Measurements from ENCODE around the gene KIF21A. TPM values are rescaled to one million over a fixed set of nuclear protein-coding genes. Genes with fewer than 3 reads are reported as not detected.

The KIF21A gene
- total RNA-seq, 4 donors from 2014 or later, result 28.4 to 36.4 (median 33.1) TPM

GRCh38 chr12:39393890-39394289, 49.0 kb downstream of the KIF21A start:
- in situ Hi-C loops (cut with MboI; ENCODE audit: low sequenced_read_pairs in 4 of 4) (no loop called here), intact Hi-C loops (cut with DNase I; ENCODE audit: low total_unique reads) (no loop called here)
- no peaks in the 10 kb centered on the region for H3K4me1 ChIP-seq
- no peaks in the 10 kb centered on the region for H3K27me3 ChIP-seq
- DNase-seq, result no peak
- ATAC-seq, result no peak
- no peak overlapping the region for H3K4me3 ChIP-seq
- TF ChIP-seq POLR2A (IDR thresholded peaks at IDR 0.05), result no peak
- TF ChIP-seq CTCF (IDR thresholded peaks at IDR 0.05 in 4 of 5, conservative IDR thresholded peaks at IDR 0.05 in 1 of 5), result no peak
- no peaks in the 10 kb centered on the region for H3K36me3 ChIP-seq
- H3K27ac ChIP-seq, result no peak overlapping the region
- no peaks in the 10 kb centered on the region for H3K9me3 ChIP-seq

DNA sequence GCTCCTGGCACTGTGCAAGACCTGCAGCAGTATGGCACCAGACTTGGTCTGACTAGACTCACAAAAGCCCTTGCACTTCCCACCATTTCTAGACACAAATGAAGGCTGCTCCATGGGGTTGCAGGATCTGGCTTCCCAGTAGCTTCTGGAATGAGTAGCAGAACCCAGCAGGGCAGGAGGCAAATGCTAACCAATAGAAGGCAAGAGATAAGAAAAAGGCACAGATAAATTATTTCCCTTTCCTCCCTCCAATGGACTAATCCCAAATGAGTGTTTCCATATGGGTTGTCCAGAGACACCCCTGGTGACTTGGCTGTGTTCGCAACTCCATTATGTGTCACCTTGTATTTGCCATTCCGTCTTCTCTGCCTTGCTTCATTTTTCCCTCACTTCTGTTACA, 49.7 kb downstream of the KIF21A start:
- H3K9me3 ChIP-seq, result no peaks in the 10 kb centered on the region
- no peak for DNase-seq
- H3K4me1 ChIP-seq, result no peaks in the 10 kb centered on the region
- no peak for ATAC-seq
- no peaks in the 10 kb centered on the region for H3K27me3 ChIP-seq
- no peaks in the 10 kb centered on the region for H3K36me3 ChIP-seq
- no peak for TF ChIP-seq POLR2A (IDR thresholded peaks at IDR 0.05)
- no peak for TF ChIP-seq CTCF (IDR thresholded peaks at IDR 0.05 in 4 of 5, conservative IDR thresholded peaks at IDR 0.05 in 1 of 5)
- no peak overlapping the region for H3K4me3 ChIP-seq
- H3K27ac ChIP-seq, result no peak overlapping the region
- in situ Hi-C loops (cut with MboI; ENCODE audit: low sequenced_read_pairs in 4 of 4) (no loop called here), intact Hi-C loops (cut with DNase I; ENCODE audit: low total_unique reads) (no loop called here)

DNA sequence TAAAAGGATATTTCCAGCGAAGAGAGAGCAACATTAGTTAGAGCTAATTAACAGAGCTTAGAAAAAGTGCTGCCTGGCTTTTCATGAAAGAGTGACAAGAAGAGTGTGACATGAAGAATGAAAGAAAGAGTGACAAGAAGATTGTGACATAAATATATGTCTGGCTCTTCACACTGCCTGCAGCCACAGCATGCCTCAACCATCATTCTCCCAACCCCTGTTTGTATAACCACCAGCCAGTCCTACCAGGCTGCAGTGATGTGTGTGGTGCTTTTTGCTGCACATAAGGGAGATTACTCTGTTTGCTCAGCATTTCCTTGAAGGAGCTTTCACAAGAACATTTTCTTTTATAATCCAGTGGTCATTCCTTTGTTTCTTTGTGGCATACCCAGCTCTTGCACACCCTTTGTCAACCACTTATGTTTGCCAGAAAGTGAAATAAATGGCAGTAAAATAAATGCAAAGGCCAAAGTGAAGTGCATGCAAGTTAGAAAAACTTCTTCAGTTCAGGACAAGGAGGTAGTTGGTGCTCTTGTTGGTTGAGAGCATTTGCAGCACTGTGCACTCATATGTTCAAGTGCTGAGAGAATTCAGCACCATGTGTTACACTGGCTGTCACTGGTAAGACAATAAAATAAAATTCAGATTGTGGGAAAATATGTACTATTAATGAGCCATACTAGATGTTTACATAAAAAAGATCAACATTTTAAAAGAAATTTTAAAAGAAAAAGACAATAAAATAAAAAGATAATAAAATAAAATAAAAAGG, 50.6 kb downstream of the KIF21A start:
- H3K4me3 ChIP-seq, result no peak overlapping the region
- no peak for TF ChIP-seq POLR2A (IDR thresholded peaks at IDR 0.05)
- no peak for TF ChIP-seq CTCF (IDR thresholded peaks at IDR 0.05 in 4 of 5, conservative IDR thresholded peaks at IDR 0.05 in 1 of 5)
- no peak for ATAC-seq
- intact Hi-C loops (cut with DNase I; ENCODE audit: low total_unique reads) (no loop called here), in situ Hi-C loops (cut with MboI; ENCODE audit: low sequenced_read_pairs in 4 of 4) (no loop called here)
- no peaks in the 10 kb centered on the region for H3K4me1 ChIP-seq
- no peak for DNase-seq
- no peak overlapping the region for H3K27ac ChIP-seq
- no peaks in the 10 kb centered on the region for H3K27me3 ChIP-seq
- H3K36me3 ChIP-seq, result no peaks in the 10 kb centered on the region
- H3K9me3 ChIP-seq, result no peaks in the 10 kb centered on the region

DNA sequence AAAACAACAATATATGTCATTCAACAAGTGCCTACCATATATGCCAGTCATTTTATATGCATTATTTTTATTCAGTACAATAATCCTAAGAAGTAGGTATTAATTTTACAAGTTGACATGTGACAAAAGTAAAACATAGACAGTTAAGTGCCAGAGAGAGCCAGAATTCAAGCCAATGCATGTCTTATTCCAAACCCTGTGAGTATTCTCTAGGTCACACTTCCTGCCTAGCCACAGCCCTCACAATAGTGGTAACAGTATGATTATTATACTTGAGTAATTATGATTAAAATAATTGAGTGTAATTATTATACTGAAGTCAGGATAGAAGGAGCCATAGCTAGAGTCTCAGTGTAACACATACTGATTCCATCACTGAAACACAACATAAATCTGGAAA, 52.2 kb downstream of the KIF21A start:
- Histone ChIP-seq H3K27me3 (no peaks in the 10 kb centered on the region), H3K27ac (no peak overlapping the region), H3K4me1 (no peaks in the 10 kb centered on the region), H3K4me3 (no peak overlapping the region), H3K36me3 (no peaks in the 10 kb centered on the region), H3K9me3 (no peaks in the 10 kb centered on the region)
- intact Hi-C loops (cut with DNase I; ENCODE audit: low total_unique reads), result no loop called here
- no peak for ATAC-seq
- TF ChIP-seq POLR2A (IDR thresholded peaks at IDR 0.05) (no peak), CTCF (IDR thresholded peaks at IDR 0.05 in 4 of 5, conservative IDR thresholded peaks at IDR 0.05 in 1 of 5) (no peak)
- in situ Hi-C loops (cut with MboI; ENCODE audit: low sequenced_read_pairs in 4 of 4), result no loop called here
- DNase-seq, result no peak
